Body of pancreas (tissue), 4 donors: ENCODE results near the gene ST6GALNAC3.

ENCODE experiments used
- POLR2A ChIP-seq, 3 donors: fragments of 450-650 bp; IDR thresholded peaks; one replicate each; pipeline ENCODE4 v1.6.1; 2016; ENCODE audit warnings: antibody characterized with exemption in 3 of 3, mild to moderate bottlenecking in 2 of 3
- TF ChIP-seq, protein P1 (sequence below), 7 experiments: fragments of 450-650 bp in 4 of 7; fragments of 200-600 bp in 3 of 7; sonication (generic) in 3 of 7; IDR thresholded peaks; one replicate each; pipeline ENCODE4 v1.5.1; 2016 to 2019; ENCODE audit warnings: antibody characterized with exemption in 7 of 7

DNA sequence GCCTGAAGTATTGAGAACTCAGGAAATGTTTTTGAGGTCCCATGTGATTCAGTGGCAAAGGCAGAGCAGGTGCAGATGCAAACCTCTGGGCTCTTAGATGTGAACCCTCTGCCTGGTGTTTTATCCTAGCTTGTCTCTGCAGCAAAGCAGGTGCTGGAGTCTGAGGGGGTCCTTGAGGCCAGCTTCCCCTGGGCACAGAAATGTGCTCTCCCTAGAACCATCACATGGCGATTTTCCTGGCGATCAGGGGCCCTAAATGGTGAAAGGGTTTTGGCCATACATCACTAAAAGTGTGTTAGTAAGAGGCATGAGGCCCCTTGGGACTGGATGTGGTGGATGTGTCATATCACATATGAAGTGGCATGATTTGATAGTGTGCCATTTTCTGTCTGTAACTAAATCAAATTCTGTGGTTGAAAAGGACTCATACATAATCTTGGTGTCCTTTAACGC is 144.8 kb downstream of the ST6GALNAC3 start:
- TF ChIP-seq POLR2A (IDR thresholded peaks at IDR 0.05) = no peak
- TF ChIP-seq, protein P1, sequence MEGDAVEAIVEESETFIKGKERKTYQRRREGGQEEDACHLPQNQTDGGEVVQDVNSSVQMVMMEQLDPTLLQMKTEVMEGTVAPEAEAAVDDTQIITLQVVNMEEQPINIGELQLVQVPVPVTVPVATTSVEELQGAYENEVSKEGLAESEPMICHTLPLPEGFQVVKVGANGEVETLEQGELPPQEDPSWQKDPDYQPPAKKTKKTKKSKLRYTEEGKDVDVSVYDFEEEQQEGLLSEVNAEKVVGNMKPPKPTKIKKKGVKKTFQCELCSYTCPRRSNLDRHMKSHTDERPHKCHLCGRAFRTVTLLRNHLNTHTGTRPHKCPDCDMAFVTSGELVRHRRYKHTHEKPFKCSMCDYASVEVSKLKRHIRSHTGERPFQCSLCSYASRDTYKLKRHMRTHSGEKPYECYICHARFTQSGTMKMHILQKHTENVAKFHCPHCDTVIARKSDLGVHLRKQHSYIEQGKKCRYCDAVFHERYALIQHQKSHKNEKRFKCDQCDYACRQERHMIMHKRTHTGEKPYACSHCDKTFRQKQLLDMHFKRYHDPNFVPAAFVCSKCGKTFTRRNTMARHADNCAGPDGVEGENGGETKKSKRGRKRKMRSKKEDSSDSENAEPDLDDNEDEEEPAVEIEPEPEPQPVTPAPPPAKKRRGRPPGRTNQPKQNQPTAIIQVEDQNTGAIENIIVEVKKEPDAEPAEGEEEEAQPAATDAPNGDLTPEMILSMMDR (IDR thresholded peaks at IDR 0.05) = no peak
